Measurements from ENCODE around the gene FKBP2. TPM values are rescaled to one million over a fixed set of nuclear protein-coding genes. Genes with fewer than 3 reads are reported as not detected.
A peak's percentile ranks its signal among the peaks of the same experiment; 100 is the strongest.

Gene FKBP2
- total and polyA plus RNA-seq, 2 experiments from 2014 or later = 40.7 to 188 TPM

DNA sequence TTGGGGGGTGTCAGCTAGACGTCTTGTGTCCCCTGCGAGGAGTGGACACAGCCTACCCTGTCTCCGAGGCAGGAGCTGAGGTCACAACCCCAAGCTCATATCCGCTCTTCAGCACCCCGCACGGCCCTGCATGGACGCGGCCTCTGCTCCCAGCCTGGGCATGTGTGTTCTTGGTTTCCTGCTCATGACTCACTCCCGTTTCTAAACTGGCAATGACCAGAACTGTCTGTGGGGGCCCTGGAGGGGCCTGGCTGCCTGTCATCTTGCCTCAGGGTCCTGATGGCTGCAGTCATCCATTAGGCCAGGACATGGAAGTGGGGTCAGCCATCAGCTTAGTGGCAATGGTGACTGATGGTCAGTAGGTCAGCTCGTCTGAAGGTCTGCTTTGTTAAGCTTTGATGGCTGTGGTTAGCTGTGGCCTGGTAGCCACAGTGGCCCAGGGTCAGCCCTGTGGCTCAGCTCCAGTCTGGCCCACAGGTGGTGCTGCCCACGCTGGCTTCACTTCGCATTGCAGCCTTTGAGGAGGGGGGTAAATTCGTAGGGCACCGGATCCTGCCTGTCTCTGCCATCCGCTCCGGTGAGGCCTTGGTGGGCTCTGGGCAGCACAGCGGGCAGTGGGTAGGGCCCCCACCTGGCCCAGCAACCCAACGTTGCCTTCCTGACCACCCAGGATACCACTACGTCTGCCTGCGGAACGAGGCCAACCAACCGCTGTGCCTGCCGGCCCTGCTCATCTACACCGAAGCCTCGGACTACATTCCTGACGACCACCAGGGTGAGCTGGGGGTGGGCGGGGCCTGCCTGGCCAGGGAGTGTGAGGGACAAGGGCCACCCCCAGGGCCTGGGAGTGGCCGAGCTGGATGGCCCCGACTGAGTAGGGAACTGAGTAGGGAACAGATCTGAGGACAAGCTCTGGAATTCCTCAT, 22.4 kb downstream of the FKBP2 start:
- H3K4me1 ChIP-seq (ENCODE audit: insufficient read depth) = peaks cover 9% of the 10 kb centered on the region
- no peak overlapping the region for H2AFZ ChIP-seq
- no peak overlapping the region for H3K9ac ChIP-seq
- H3F3A ChIP-seq (ENCODE audit: insufficient read depth) = peaks cover 7% of the 10 kb centered on the region; the same call in 1 of the 2 replicates
- no peaks in the 10 kb centered on the region for H3K9me2 ChIP-seq (ENCODE audit: insufficient read depth)
- 77 to 82% methylated on average over 24 to 29 of the region's 29 CpGs for whole genome bisulfite sequencing, 2 experiments (ENCODE audit: low coverage in 1 of 2, low lambda C conversion rate in 2 of 2, missing lambda C conversion rate in 2 of 2)
- no peak for TF ChIP-seq EZH2phosphoT487 (IDR thresholded peaks at IDR 0.05; ENCODE audit: insufficient read depth, low read depth)
- TF ChIP-seq EZH2 (IDR thresholded peaks at IDR 0.05; ENCODE audit: insufficient read depth, poor library complexity, severe bottlenecking) = no peak
- H3K4me3 ChIP-seq = no peak overlapping the region
- H3K27ac ChIP-seq = no peak overlapping the region
- in situ Hi-C loops (cut with MboI) = no loop called here
- H3K4me2 ChIP-seq (ENCODE audit: unreplicated experiment) = no peak overlapping the region
- H3K9me3 ChIP-seq (ENCODE audit: low read depth) = no peaks in the 10 kb centered on the region
- H4K20me1 ChIP-seq (ENCODE audit: insufficient read depth) = no peaks in the 10 kb centered on the region
- H3K36me3 ChIP-seq (ENCODE audit: low read depth) = peaks cover 7% of the 10 kb centered on the region; the same call in 1 of the 2 replicates
- H3K79me2 ChIP-seq (ENCODE audit: insufficient read depth) = no peaks in the 10 kb centered on the region
- H3K27me3 ChIP-seq (replicated peaks; ENCODE audit: insufficient read depth) = no peaks in the 10 kb centered on the region
- DNase-seq = peak; percentile 39

DNA sequence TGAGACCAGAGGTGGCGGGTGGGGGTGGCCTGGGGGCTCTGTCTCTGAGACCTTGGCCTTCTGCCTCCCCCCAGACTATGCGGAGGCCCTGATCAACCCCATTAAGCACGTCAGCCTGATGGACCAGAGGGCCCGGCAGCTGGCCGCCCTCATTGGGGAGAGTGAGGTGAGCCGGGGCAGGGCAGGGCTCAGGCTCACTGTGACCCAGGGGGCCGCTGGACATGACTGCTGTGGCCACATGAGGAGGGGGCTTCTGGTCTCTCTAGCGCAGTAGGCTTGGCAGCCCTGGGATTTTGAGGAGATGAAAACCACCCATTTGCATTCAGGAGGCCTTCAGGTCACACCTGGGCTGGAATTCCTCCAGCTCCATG, 23.0 kb downstream of the FKBP2 start:
- no peaks in the 10 kb centered on the region for H3K9me3 ChIP-seq (ENCODE audit: low read depth)
- in situ Hi-C loops (cut with MboI) = no loop called here
- H3F3A ChIP-seq (ENCODE audit: insufficient read depth) = peaks cover 7% of the 10 kb centered on the region; the same call in 1 of the 2 replicates
- no peak for TF ChIP-seq EZH2phosphoT487 (IDR thresholded peaks at IDR 0.05; ENCODE audit: insufficient read depth, low read depth)
- TF ChIP-seq EZH2 (IDR thresholded peaks at IDR 0.05; ENCODE audit: insufficient read depth, poor library complexity, severe bottlenecking) = no peak
- no peaks in the 10 kb centered on the region for H4K20me1 ChIP-seq (ENCODE audit: insufficient read depth)
- WGBS, 2 experiments (ENCODE audit: low coverage in 1 of 2, low lambda C conversion rate in 2 of 2, missing lambda C conversion rate in 2 of 2) = 91 to 97% methylated on average over 8 of the region's 8 CpGs
- no peak for DNase-seq
- no peak overlapping the region for H3K4me3 ChIP-seq
- H3K27me3 ChIP-seq (replicated peaks; ENCODE audit: insufficient read depth) = no peaks in the 10 kb centered on the region
- no peak overlapping the region for H3K27ac ChIP-seq
- no peak overlapping the region for H2AFZ ChIP-seq
- no peak overlapping the region for H3K9ac ChIP-seq
- peaks cover 7% of the 10 kb centered on the region; the same call in 1 of the 2 replicates for H3K36me3 ChIP-seq (ENCODE audit: low read depth)
- peaks cover 16% of the 10 kb centered on the region for H3K4me1 ChIP-seq (ENCODE audit: insufficient read depth)
- no peaks in the 10 kb centered on the region for H3K79me2 ChIP-seq (ENCODE audit: insufficient read depth)
- no peak overlapping the region for H3K4me2 ChIP-seq (ENCODE audit: unreplicated experiment)
- H3K9me2 ChIP-seq (ENCODE audit: insufficient read depth) = no peaks in the 10 kb centered on the region

- Histone ChIP-seq H3K9me3 (ENCODE audit: low read depth) (no peaks in the 10 kb centered on the region), H2AFZ (no peak overlapping the region), H3F3A (ENCODE audit: insufficient read depth) (peaks cover 7% of the 10 kb centered on the region; the same call in 1 of the 2 replicates), H3K36me3 (ENCODE audit: low read depth) (peaks cover 7% of the 10 kb centered on the region; the same call in 1 of the 2 replicates), H3K9ac (no peak overlapping the region), H3K27me3 (replicated peaks; ENCODE audit: insufficient read depth) (no peaks in the 10 kb centered on the region), H3K4me2 (ENCODE audit: unreplicated experiment) (no peak overlapping the region), H3K27ac (no peak overlapping the region), H3K4me1 (ENCODE audit: insufficient read depth) (peaks cover 17% of the 10 kb centered on the region), H4K20me1 (ENCODE audit: insufficient read depth) (no peaks in the 10 kb centered on the region), H3K4me3 (no peak overlapping the region), H3K9me2 (ENCODE audit: insufficient read depth) (no peaks in the 10 kb centered on the region), H3K79me2 (ENCODE audit: insufficient read depth) (no peaks in the 10 kb centered on the region)
- 89 to 91% methylated on average over 10 of the region's 10 CpGs for WGBS, 2 experiments (ENCODE audit: low coverage in 1 of 2, low lambda C conversion rate in 2 of 2, missing lambda C conversion rate in 2 of 2)
- no peak for DNase-seq
- in situ Hi-C loops (cut with MboI) = no loop called here
- TF ChIP-seq EZH2 (IDR thresholded peaks at IDR 0.05; ENCODE audit: insufficient read depth, poor library complexity, severe bottlenecking) = no peak
- TF ChIP-seq EZH2phosphoT487 (IDR thresholded peaks at IDR 0.05; ENCODE audit: insufficient read depth, low read depth) = no peak
Measured at GRCh38 chr11:64264371-64264852, 23.5 kb downstream of the FKBP2 start.

GRCh38 chr11:64265176-64266160, 24.6 kb downstream of the FKBP2 start:
- no peaks in the 10 kb centered on the region for H4K20me1 ChIP-seq (ENCODE audit: insufficient read depth)
- no peak overlapping the region for H2AFZ ChIP-seq
- no peak overlapping the region for H3K4me2 ChIP-seq (ENCODE audit: unreplicated experiment)
- peaks cover 7% of the 10 kb centered on the region; the same call in 1 of the 2 replicates for H3K36me3 ChIP-seq (ENCODE audit: low read depth)
- 93% methylated on average over 27 to 35 of the region's 35 CpGs for WGBS, 2 experiments (ENCODE audit: low coverage in 1 of 2, low lambda C conversion rate in 2 of 2, missing lambda C conversion rate in 2 of 2)
- no peak overlapping the region for H3K4me3 ChIP-seq
- no peaks in the 10 kb centered on the region for H3K9me3 ChIP-seq (ENCODE audit: low read depth)
- H3K9ac ChIP-seq = no peak overlapping the region
- peaks cover 10% of the 10 kb centered on the region for H3F3A ChIP-seq (ENCODE audit: insufficient read depth)
- H3K4me1 ChIP-seq (ENCODE audit: insufficient read depth) = peaks cover 17% of the 10 kb centered on the region
- no peak for DNase-seq
- H3K27ac ChIP-seq = no peak overlapping the region
- H3K9me2 ChIP-seq (ENCODE audit: insufficient read depth) = no peaks in the 10 kb centered on the region
- H3K79me2 ChIP-seq (ENCODE audit: insufficient read depth) = no peaks in the 10 kb centered on the region
- TF ChIP-seq EZH2 (IDR thresholded peaks at IDR 0.05; ENCODE audit: insufficient read depth, poor library complexity, severe bottlenecking) = no peak
- no peak for TF ChIP-seq EZH2phosphoT487 (IDR thresholded peaks at IDR 0.05; ENCODE audit: insufficient read depth, low read depth)
- no peaks in the 10 kb centered on the region for H3K27me3 ChIP-seq (replicated peaks; ENCODE audit: insufficient read depth)
- in situ Hi-C loops (cut with MboI) = no loop called here
